Upper lobe of left lung (tissue), 6 donors: ENCODE measurements around the gene GABBR2. TPM values are rescaled to one million over a fixed set of nuclear protein-coding genes. Genes with fewer than 3 reads are reported as not detected.

Experiments
- ATAC-seq, 2 donors: fragments of 200-7000 bp; cut with Tn5 transposase; one replicate each; pipeline ENCODE4 v1.9.1; 2022; ENCODE audit warnings: mild to moderate bottlenecking in 2 of 2, moderate library complexity in 2 of 2; ENCODE audit not compliant: low FRiP score in 2 of 2
- DNase-seq, 2 donors: peaks; one replicate each; pipeline ENCODE4 v3.0.0-alpha.2; 2019 to 2020
- H3K27ac ChIP-seq, 4 donors: fragments of 200-600 bp; sonication (generic); one replicate each; pipeline ENCODE4 v1.5.1; 2016 to 2019
- H3K27me3 ChIP-seq, 4 donors: fragments of 200-600 bp; sonication (generic); one replicate each; pipeline ENCODE4 v1.5.1; 2017 to 2019
- H3K36me3 ChIP-seq, 4 donors: fragments of 200-600 bp; sonication (generic); one replicate each; pipeline ENCODE4 v1.5.1; 2016 to 2019
- H3K4me1 ChIP-seq, 4 donors: fragments of 200-600 bp; sonication (generic); one replicate each; pipeline ENCODE4 v1.5.1; 2018 to 2019
- H3K4me3 ChIP-seq, 4 donors: fragments of 200-600 bp; sonication (generic); one replicate each; pipeline ENCODE4 v1.5.1; 2017 to 2019; ENCODE audit warnings: mild to moderate bottlenecking in 2 of 4, moderate library complexity in 1 of 4
- H3K9me3 ChIP-seq, 4 donors: fragments of 200-600 bp; sonication (generic); one replicate each; pipeline ENCODE4 v1.5.1; 2018 to 2019
- EP300 ChIP-seq, 4 donors: sonication (generic); formaldehyde crosslinking; IDR thresholded peaks; one replicate each; pipeline ENCODE4 v1.5.1; 2017; ENCODE audit warnings: antibody characterized with exemption in 4 of 4, control low read depth in 2 of 4
- POLR2A ChIP-seq, 4 donors: fragments of 450-650 bp; IDR thresholded peaks; one replicate each; pipeline ENCODE4 v1.5.1; 2016 to 2017; ENCODE audit warnings: antibody characterized with exemption in 4 of 4, mild to moderate bottlenecking in 2 of 4
- POLR2AphosphoS5 ChIP-seq, 2 donors: sonication (generic); formaldehyde crosslinking; IDR thresholded peaks; one replicate each; pipeline ENCODE4 v1.5.1; 2017; ENCODE audit warnings: antibody characterized with exemption in 2 of 2
- WGBS, 2 donors: methylation state at CpG; one replicate each; pipeline ENCODE4 v1.1.5; 2017 to 2018; 5-methylcytosine and 5-hydroxymethylcytosine counted together
- total RNA-seq, 6 donors: library from RNA; depleted of rRNA in 4 of 6; stranded (reverse); fragments of >200 nt in 4 of 6; gene quantifications; one replicate each; pipeline versions ENCODE4 v1.1.0 to v1.2.1, GENCODE V29; 2016 to 2021
- TF ChIP-seq, protein P1 (sequence below), 6 experiments: fragments of 450-650 bp in 4 of 6; fragments of 200-600 bp in 2 of 6; sonication (generic) in 2 of 6; IDR thresholded peaks; one replicate each; pipeline ENCODE4 v1.5.1; 2016 to 2019; ENCODE audit warnings: antibody characterized with exemption in 6 of 6
- donor health status: DM: no; HTN: no; CAD: no; lungs with moderate emphysema.
- donor health status: DM: no; HTN: yes; CAD: no; lungs with severe emphysema.

GABBR2 gene
- total RNA-seq, 6 donors from 2014 or later, result 0.15 to 1.00 (median 0.81) TPM; not detected in 1

DNA sequence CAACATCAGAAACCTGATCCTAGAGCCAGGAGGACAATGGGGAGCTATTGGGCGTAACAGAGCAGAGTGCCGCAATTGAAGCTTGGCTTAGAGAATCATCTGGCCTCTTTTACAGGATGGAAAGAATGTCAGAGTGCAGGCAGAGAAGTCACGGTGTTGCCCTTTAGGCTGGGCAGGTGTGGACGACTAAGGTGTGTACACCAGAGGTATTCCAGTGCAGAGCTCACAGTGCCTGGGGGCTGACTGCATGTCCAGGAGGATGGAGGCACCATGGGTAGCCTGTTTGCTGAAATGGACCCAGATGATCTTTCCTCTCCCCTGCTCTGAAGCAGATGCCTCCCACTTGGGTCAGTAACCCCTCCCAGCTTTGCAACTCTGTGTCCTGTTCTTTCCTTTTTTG lies 404.4 kb downstream of the GABBR2 start:
- Histone ChIP-seq H3K36me3 (no peaks in the 10 kb centered on the region), H3K27me3 (no peaks in the 10 kb centered on the region), H3K4me1 (no peaks in the 10 kb centered on the region), H3K4me3 (no peak overlapping the region), H3K27ac (no peak overlapping the region), H3K9me3 (no peaks in the 10 kb centered on the region)
- TF ChIP-seq, protein P1, sequence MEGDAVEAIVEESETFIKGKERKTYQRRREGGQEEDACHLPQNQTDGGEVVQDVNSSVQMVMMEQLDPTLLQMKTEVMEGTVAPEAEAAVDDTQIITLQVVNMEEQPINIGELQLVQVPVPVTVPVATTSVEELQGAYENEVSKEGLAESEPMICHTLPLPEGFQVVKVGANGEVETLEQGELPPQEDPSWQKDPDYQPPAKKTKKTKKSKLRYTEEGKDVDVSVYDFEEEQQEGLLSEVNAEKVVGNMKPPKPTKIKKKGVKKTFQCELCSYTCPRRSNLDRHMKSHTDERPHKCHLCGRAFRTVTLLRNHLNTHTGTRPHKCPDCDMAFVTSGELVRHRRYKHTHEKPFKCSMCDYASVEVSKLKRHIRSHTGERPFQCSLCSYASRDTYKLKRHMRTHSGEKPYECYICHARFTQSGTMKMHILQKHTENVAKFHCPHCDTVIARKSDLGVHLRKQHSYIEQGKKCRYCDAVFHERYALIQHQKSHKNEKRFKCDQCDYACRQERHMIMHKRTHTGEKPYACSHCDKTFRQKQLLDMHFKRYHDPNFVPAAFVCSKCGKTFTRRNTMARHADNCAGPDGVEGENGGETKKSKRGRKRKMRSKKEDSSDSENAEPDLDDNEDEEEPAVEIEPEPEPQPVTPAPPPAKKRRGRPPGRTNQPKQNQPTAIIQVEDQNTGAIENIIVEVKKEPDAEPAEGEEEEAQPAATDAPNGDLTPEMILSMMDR (IDR thresholded peaks at IDR 0.05), result no peak
- TF ChIP-seq POLR2A (IDR thresholded peaks at IDR 0.05), result no peak
- TF ChIP-seq EP300 (IDR thresholded peaks at IDR 0.05), result no peak
- TF ChIP-seq POLR2AphosphoS5 (IDR thresholded peaks at IDR 0.05), result no peak
- 86 to 92% methylated on average over 4 of the region's 4 CpGs for WGBS, 2 donors
- ATAC-seq (no peak), DNase-seq (no peak)

DNA sequence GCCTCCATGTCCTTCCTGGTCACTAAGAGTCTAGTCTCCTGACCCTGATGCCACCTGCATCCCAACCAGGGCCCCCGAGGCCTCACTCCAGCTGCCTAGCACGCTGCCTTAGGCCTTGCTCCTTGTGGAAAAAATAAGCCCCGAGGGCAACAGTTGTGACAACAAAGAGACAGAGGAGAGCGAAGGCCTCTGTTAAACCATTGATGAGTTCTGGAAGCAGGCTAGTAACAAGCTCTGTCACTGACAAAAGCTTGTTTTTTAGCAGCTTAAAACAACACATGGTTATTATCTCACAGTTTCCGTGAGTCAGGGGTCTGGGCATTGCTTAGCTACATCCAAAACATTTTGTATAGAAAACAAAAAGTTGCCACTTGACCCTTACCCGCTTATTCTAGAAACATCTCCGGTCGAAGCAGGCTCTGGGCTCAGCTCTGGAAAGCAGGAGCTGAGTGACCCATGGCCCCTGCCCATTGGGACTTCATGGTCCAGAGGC lies 405.1 kb downstream of the GABBR2 start:
- TF ChIP-seq POLR2A (IDR thresholded peaks at IDR 0.05) (no peak), EP300 (IDR thresholded peaks at IDR 0.05) (no peak), POLR2AphosphoS5 (IDR thresholded peaks at IDR 0.05) (no peak)
- TF ChIP-seq, protein P1 (IDR thresholded peaks at IDR 0.05), result no peak
- 90 to 92% methylated on average over 7 to 8 of the region's 8 CpGs for WGBS, 2 donors
- ATAC-seq, result no peak

DNA sequence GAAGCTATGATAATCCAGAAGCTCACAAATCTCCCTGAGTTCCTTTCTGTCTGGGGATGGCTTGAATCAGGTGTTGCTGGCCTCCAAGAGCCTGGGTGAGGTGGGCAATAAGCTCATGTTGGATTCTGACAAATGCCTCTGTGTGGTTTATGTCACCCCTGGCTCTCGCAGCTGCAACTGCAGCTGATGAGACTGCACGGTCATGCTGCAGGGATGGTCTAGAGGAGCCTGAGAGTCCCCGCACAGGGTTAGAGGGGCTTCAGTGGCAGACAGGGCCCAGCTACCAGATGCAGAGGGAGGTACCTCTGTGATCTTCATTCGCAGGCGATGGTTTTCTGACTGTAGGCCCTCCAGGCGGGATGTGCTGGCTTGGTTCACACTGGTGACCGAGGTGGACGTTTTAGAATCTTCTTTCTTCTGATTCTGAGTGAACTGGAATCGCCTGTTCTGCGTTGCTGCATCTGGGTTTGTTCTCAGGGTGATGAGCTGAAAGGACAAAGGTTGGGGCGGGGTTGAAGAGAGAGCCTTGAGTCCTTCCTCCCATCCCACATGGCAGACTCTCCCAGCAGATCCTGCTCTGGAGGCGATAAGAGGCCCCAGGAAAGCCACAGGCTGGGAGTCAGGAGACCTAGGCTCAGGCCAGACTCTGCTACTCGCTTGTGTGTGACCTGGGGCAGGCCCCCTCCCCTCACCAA lies 405.6 kb downstream of the GABBR2 start:
- H3K36me3 ChIP-seq, result no peaks in the 10 kb centered on the region
- H3K9me3 ChIP-seq, result no peaks in the 10 kb centered on the region
- TF ChIP-seq POLR2AphosphoS5 (IDR thresholded peaks at IDR 0.05) (no peak), POLR2A (IDR thresholded peaks at IDR 0.05) (no peak)
- no peak for ATAC-seq
- H3K4me3 ChIP-seq, result no peak overlapping the region
- no peaks in the 10 kb centered on the region for H3K27me3 ChIP-seq
- 94 to 96% methylated on average over 11 to 13 of the region's 13 CpGs for WGBS, 2 donors
- no peak for DNase-seq
- no peak overlapping the region for H3K27ac ChIP-seq
- no peaks in the 10 kb centered on the region for H3K4me1 ChIP-seq

More for the DNA sequence above, 405.1 kb downstream of the GABBR2 start:
- Histone ChIP-seq H3K9me3 (no peaks in the 10 kb centered on the region), H3K27ac (no peak overlapping the region), H3K4me1 (no peaks in the 10 kb centered on the region), H3K4me3 (no peak overlapping the region), H3K36me3 (no peaks in the 10 kb centered on the region), H3K27me3 (no peaks in the 10 kb centered on the region)
- DNase-seq, result no peak

DNA sequence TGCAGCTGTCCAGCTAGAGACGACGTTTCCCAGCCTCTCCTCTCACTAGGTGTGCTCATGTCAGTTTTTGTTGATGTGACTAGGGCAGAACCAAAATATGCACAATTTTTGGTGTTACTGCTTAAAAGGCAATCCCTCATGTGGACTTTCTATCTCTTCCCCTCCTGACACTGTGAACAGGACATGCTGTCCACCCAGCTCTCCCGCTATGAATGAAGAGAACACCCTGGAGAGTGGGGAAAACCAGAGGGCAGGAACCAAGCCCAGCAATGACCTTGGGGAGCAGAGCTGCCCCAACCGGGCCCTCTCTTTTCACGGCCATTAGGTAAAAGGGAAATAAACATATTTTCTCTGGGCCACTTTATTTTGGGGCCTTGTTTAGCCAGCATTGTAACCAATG lies 406.6 kb downstream of the GABBR2 start:
- 72 to 92% methylated on average over 5 of the region's 5 CpGs for WGBS, 2 donors
- DNase-seq (no peak), ATAC-seq (no peak)
- no peak overlapping the region for H3K27ac ChIP-seq
- TF ChIP-seq, protein P1 (IDR thresholded peaks at IDR 0.05), result no peak
- TF ChIP-seq POLR2A (IDR thresholded peaks at IDR 0.05) (no peak), EP300 (IDR thresholded peaks at IDR 0.05) (no peak)
- no peaks in the 10 kb centered on the region for H3K27me3 ChIP-seq
- no peaks in the 10 kb centered on the region for H3K36me3 ChIP-seq
- H3K9me3 ChIP-seq, result no peaks in the 10 kb centered on the region
- no peaks in the 10 kb centered on the region for H3K4me1 ChIP-seq
- H3K4me3 ChIP-seq, result no peak overlapping the region

DNA sequence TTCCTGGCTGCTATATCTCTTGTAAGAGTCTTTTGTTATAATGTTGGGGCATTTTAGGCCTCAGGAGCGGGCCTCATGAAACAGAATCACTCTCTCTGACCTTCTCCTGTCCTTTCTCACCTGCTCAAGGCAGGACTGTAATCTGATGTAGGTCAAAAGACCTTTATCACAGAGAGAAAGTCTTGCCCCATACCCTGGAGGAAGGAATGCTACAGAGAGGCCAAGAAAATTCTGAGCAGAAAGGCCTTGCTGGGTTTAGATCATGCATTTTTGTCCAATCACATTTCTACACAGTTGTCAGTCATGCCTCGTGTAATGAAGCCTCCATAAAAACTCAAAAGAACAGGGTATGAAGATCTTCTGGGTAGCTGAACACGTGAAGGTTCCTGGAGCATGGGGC lies 408.1 kb downstream of the GABBR2 start:
- Histone ChIP-seq H3K27me3 (no peaks in the 10 kb centered on the region), H3K4me3 (no peak overlapping the region), H3K27ac (no peak overlapping the region), H3K36me3 (no peaks in the 10 kb centered on the region), H3K9me3 (no peaks in the 10 kb centered on the region), H3K4me1 (no peaks in the 10 kb centered on the region)
- DNase-seq (no peak), ATAC-seq (no peak)
- WGBS, 2 donors, result 87 to 91% methylated on average over 3 of the region's 3 CpGs
- TF ChIP-seq POLR2A (IDR thresholded peaks at IDR 0.05) (no peak), POLR2AphosphoS5 (IDR thresholded peaks at IDR 0.05) (no peak), EP300 (IDR thresholded peaks at IDR 0.05) (no peak)
- TF ChIP-seq, protein P1 (IDR thresholded peaks at IDR 0.05), result no peak
